Endothelial cell of umbilical vein (primary cell): ENCODE data around the gene ZNF3. TPM values are rescaled to one million over a fixed set of nuclear protein-coding genes. Genes with fewer than 3 reads are reported as not detected.

Source experiments
- BruUV-seq: library from RNA; stranded (reverse); fragments of 400-500 nt; replicated peaks from 2 replicates; lab custom pipeline; 2021; lab: Mats Ljungman, UMichigan
- CTCF ChIA-PET: fragments of 300-600, 350-600 bp; sonication (Branson Sonifier 250); formaldehyde crosslinking; loops from one replicate; lab custom pipeline; 2021; ENCODE audit warnings: antibody characterized with exemption, inconsistent platforms; lab: Charles Lee
- POLR2A ChIA-PET: fragments of 300-600, 350-600 bp; sonication (Branson Sonifier 250); formaldehyde crosslinking; loops from one replicate; lab custom pipeline; 2021; ENCODE audit warnings: antibody characterized with exemption, inconsistent platforms; lab: Charles Lee
- DNase-seq: peaks from one replicate; pipeline ENCODE4 v3.0.0-alpha.2; 2011; ENCODE audit warnings: low read depth, low spot score
- FAIRE-seq: peaks from 2 replicates; lab custom pipeline; 2011; peaks lifted over from hg19 to GRCh38; lab: Jason Lieb, UNC
- H2AFZ ChIP-seq: 2 replicates; pipeline ENCODE4 v1.6.0; 2012; ENCODE audit warnings: low read depth, low read length, control low read depth, inconsistent platforms
- H3K27ac ChIP-seq: 2 replicates; pipeline ENCODE4 v1.5.1; 2011; ENCODE audit warnings: low read depth, mild to moderate bottlenecking, control low read depth, low read length, moderate library complexity; ENCODE audit not compliant: insufficient read depth
- H3K27me3 ChIP-seq, 2 experiments: 2 replicates each; pipeline versions ENCODE4 v1.6.0 to v1.6.1; 2011; ENCODE audit warnings: low read length in 2 of 2, mixed read lengths in 1 of 2; ENCODE audit not compliant: control insufficient read depth in 2 of 2, insufficient read depth in 2 of 2
- H3K36me3 ChIP-seq, 2 experiments: 2 replicates in 1 of 2; 3 replicates in 1 of 2; pipeline ENCODE4 v1.5.1; 2011; ENCODE audit warnings: low read length in 2 of 2, mild to moderate bottlenecking in 1 of 2, moderate library complexity in 1 of 2; ENCODE audit not compliant: control insufficient read depth in 2 of 2, insufficient read depth in 2 of 2; ENCODE audit errors: extremely low read depth in 1 of 2
- H3K4me1 ChIP-seq: 3 replicates; pipeline ENCODE4 v1.5.1; 2011; ENCODE audit warnings: mild to moderate bottlenecking, low read length; ENCODE audit not compliant: control insufficient read depth, insufficient read depth; ENCODE audit errors: extremely low read depth
- H3K4me2 ChIP-seq: 2 replicates; pipeline ENCODE4 v1.6.1; 2011; ENCODE audit warnings: low read length, control low read depth, mixed read lengths; ENCODE audit not compliant: insufficient read depth
- H3K4me3 ChIP-seq, 3 experiments: fragments of 200-600 bp in 1 of 3; sonication (generic), shearing (Covaris generic) in 1 of 3; replicated peaks in 1 of 3; 2 replicates each; pipeline ENCODE4 v1.5.1; 2011 to 2016; ENCODE audit warnings: control low read depth in 3 of 3, low read length in 3 of 3, mild to moderate bottlenecking in 2 of 3, inconsistent platforms in 1 of 3, low read depth in 1 of 3, moderate library complexity in 1 of 3; ENCODE audit not compliant: insufficient read depth in 1 of 3
- H3K79me2 ChIP-seq: 2 replicates; pipeline ENCODE4 v1.6.0; 2012; ENCODE audit warnings: low read length, inconsistent platforms; ENCODE audit not compliant: control insufficient read depth, insufficient read depth
- H3K9ac ChIP-seq: replicated peaks from 2 replicates; pipeline ENCODE3; 2011; ENCODE audit warnings: low read length, control low read depth; ENCODE audit not compliant: insufficient read depth; ENCODE audit errors: extremely low read depth
- H3K9me1 ChIP-seq: replicated peaks from 3 replicates; pipeline ENCODE4 v1.6.0; 2011; ENCODE audit warnings: mild to moderate bottlenecking, low read length; ENCODE audit not compliant: control insufficient read depth, insufficient read depth; ENCODE audit errors: extremely low read depth
- H3K9me3 ChIP-seq: replicated peaks from 2 replicates; pipeline ENCODE4 v1.5.1; 2012; ENCODE audit warnings: low read length, inconsistent platforms; ENCODE audit not compliant: control insufficient read depth, insufficient read depth
- H4K20me1 ChIP-seq: replicated peaks from 2 replicates; pipeline ENCODE3; 2011; ENCODE audit warnings: mild to moderate bottlenecking, low read length; ENCODE audit not compliant: control insufficient read depth, insufficient read depth; ENCODE audit errors: extremely low read depth
- CTCF ChIP-seq, 2 donors: IDR thresholded peaks; 1 replicate in 1 of 2; 2 replicates in 1 of 2; pipeline ENCODE4 v1.5.1; 2011; ENCODE audit warnings: low read length in 2 of 2, mild to moderate bottlenecking in 2 of 2, moderate library complexity in 2 of 2, control low read depth in 1 of 2, inconsistent platforms in 1 of 2, low read depth in 1 of 2; ENCODE audit not compliant: insufficient read depth in 1 of 2; ENCODE audit errors: extremely low read depth in 1 of 2
- EZH2 ChIP-seq: IDR thresholded peaks from 2 replicates; pipeline ENCODE4 v1.6.1; 2012; ENCODE audit warnings: borderline replicate concordance, low read depth, mild to moderate bottlenecking, moderate library complexity, low read length, inconsistent platforms; ENCODE audit not compliant: severe bottlenecking
- FOS ChIP-seq: IDR thresholded peaks from 2 replicates; pipeline ENCODE4 v1.6.1; 2011; ENCODE audit warnings: mild to moderate bottlenecking, low read length, moderate library complexity, borderline replicate concordance; ENCODE audit not compliant: insufficient read depth
- GATA2 ChIP-seq: IDR thresholded peaks from 2 replicates; pipeline ENCODE4 v1.7.0; 2011; ENCODE audit warnings: low read depth, mild to moderate bottlenecking, moderate library complexity, mixed read lengths, low read length; ENCODE audit not compliant: insufficient read length, insufficient read depth
- JUN ChIP-seq: IDR thresholded peaks from 2 replicates; pipeline ENCODE4 v1.6.1; 2011; ENCODE audit warnings: borderline replicate concordance, low read depth; ENCODE audit not compliant: insufficient read length, insufficient read depth
- MAX ChIP-seq: IDR thresholded peaks from 2 replicates; pipeline ENCODE4 v1.6.1; 2011; ENCODE audit not compliant: insufficient read depth, insufficient read length
- MYC ChIP-seq: IDR thresholded peaks from one replicate; pipeline ENCODE4 v1.6.1; 2011; ENCODE audit warnings: mild to moderate bottlenecking, low read depth, low read length
- POLR2A ChIP-seq: IDR thresholded peaks from 2 replicates; pipeline ENCODE4 v1.6.1; 2012; ENCODE audit warnings: low read depth, mild to moderate bottlenecking, control low read depth, low read length
- POLR2AphosphoS5 ChIP-seq: IDR thresholded peaks from 2 replicates; pipeline ENCODE4 v1.6.1; 2012; ENCODE audit warnings: low read depth, mild to moderate bottlenecking, control low read depth, low read length, moderate library complexity; ENCODE audit not compliant: insufficient read depth
- dilution Hi-C: fragments of 300-500 bp; cut with MboI; formaldehyde crosslinking; loops from one replicate; pipeline ENCODE4 v1.15.0; 2019; ENCODE audit warnings: low sequenced_read_pairs; ENCODE audit not compliant: extremely low pct_ligation_motif_present
- intact Hi-C: fragments of 100-400 bp; cut with micrococcal nuclease; formaldehyde crosslinking; loops from one replicate; pipeline ENCODE4 v1.10.0; 2022
- polyA plus RNA-seq, 4 experiments: library from polyadenylated mRNA; depleted of rRNA in 3 of 4; stranded (reverse) in 3 of 4; unstranded in 1 of 4; fragments of >200 nt; gene quantifications; 2 replicates each; pipeline versions ENCODE4 v1.2.1 to v1.2.3, GENCODE V29; 2011 to 2012; ENCODE audit warnings: missing spikeins in 1 of 4
- total RNA-seq: library from RNA; stranded (reverse); gene quantifications from 2 replicates; pipeline ENCODE4 v1.2.3, GENCODE V29; 2021

ZNF3 gene
- total and polyA plus RNA-seq, 2 donors (not counting 3 experiments of a cell fraction or from before 2014, with no cell fraction given), result 21.8 to 30.9 TPM

GRCh38 chr7:100023526-100023925 is 58.0 kb downstream of the ZNF3 start:
- H3K4me2 ChIP-seq, result no peak overlapping the region

GRCh38 chr7:100022621-100023020 is 58.9 kb downstream of the ZNF3 start:
- Histone ChIP-seq H3K4me3 (no peak overlapping the region), H3K4me1 (no peaks in the 10 kb centered on the region), H3K9me3 (no peaks in the 10 kb centered on the region), H3K79me2 (peaks cover 30% of the 10 kb centered on the region), H3K36me3 (peaks cover 11 to 15% of the 10 kb centered on the region in 2 experiments), H3K4me2 (no peak overlapping the region), H2AFZ (no peak overlapping the region), H4K20me1 (no peaks in the 10 kb centered on the region), H3K9me1 (no peaks in the 10 kb centered on the region), H3K9ac (no peak overlapping the region), H3K27me3 (no peaks in the 10 kb centered on the region), H3K27ac (no peak overlapping the region)
- no TSS peak for BruUV-seq
- no peak for FAIRE-seq
- intact Hi-C loops (no loop called here), dilution Hi-C loops (no loop called here)
- CTCF ChIA-PET, result interaction anchor here (0.7 kb wide), 1 partner anchor 40 kb away, joined by 3 read pairs; no protein-coding TSS in a partner anchor
- TF ChIP-seq POLR2AphosphoS5 (no peak), EZH2 (no peak), MAX (no peak), CTCF (IDR thresholded peaks at IDR 0.05; ENCODE audit: extremely low read depth in 1 of 2, insufficient read depth in 1 of 2, low read depth in 1 of 2, low read length in 2 of 2) (no peak), POLR2A (no peak), JUN (no peak), FOS (no peak), GATA2 (no peak), MYC (no peak)
- DNase-seq, result no peak
- POLR2A ChIA-PET, result no interaction called here

More at GRCh38 chr7:100023526-100023925, 58.0 kb downstream of the ZNF3 start:
- intact Hi-C loops (no loop called here), dilution Hi-C loops (no loop called here)
- Histone ChIP-seq H3K9me1 (no peaks in the 10 kb centered on the region), H3K36me3 (peaks cover 10 to 15% of the 10 kb centered on the region in 2 experiments), H3K9ac (no peak overlapping the region), H3K4me1 (no peaks in the 10 kb centered on the region), H3K79me2 (peaks cover 24% of the 10 kb centered on the region), H4K20me1 (no peaks in the 10 kb centered on the region), H3K27ac (no peak overlapping the region), H2AFZ (no peak overlapping the region), H3K4me3 (no peak overlapping the region), H3K9me3 (no peaks in the 10 kb centered on the region), H3K27me3 (no peaks in the 10 kb centered on the region)
- BruUV-seq, result no TSS peak
- FAIRE-seq, result no peak
- ChIA-PET CTCF (interaction anchor here (1.3 kb wide), 1 partner anchor 11 kb away, joined by 3 read pairs; no protein-coding TSS in a partner anchor), POLR2A (no interaction called here)
- TF ChIP-seq MAX, result no peak
- TF ChIP-seq JUN, result no peak
- DNase-seq, result no peak
